Measurements from ENCODE around the gene TTC29.

The TTC29 gene

GRCh38 chr4:146945556-146946374 lies at the start of gene TTC29:
Gene TTC29 (minus strand): TSS chr4:146945864. CDS start chr4:146939895, 5,969 bp downstream.
- DNase-seq = peak; percentile 82 to 95

- no peak for DNase-seq
Observed at GRCh38 chr4:146981651-146982050, 36.0 kb upstream of the TTC29 start.

- no peak for DNase-seq
Observed at GRCh38 chr4:146978641-146979040, 33.0 kb upstream of the TTC29 start.

- DNase-seq = no peak
Observed at GRCh38 chr4:146976145-146976544, 30.5 kb upstream of the TTC29 start.

GRCh38 chr4:146975527-146975926 lies 29.9 kb upstream of the TTC29 start:
- peak; percentile 5 to 8 for DNase-seq

GRCh38 chr4:146975036-146975435 lies 29.4 kb upstream of the TTC29 start:
- no peak for DNase-seq

- DNase-seq = no peak
Observed at GRCh38 chr4:146972036-146972435, 26.4 kb upstream of the TTC29 start.

GRCh38 chr4:146969126-146969525 lies 23.5 kb upstream of the TTC29 start:
- no peak for DNase-seq

- DNase-seq = no peak
Observed at GRCh38 chr4:146960634-146961033, 15.0 kb upstream of the TTC29 start.

GRCh38 chr4:146959692-146960091 lies 14.0 kb upstream of the TTC29 start:
- no peak for DNase-seq

GRCh38 chr4:146957237-146957636 lies 11.6 kb upstream of the TTC29 start:
- DNase-seq = no peak

GRCh38 chr4:146952896-146953295 lies 7.2 kb upstream of the TTC29 start:
- DNase-seq = no peak

- DNase-seq = no peak
Observed at GRCh38 chr4:146949559-146949958, 3.9 kb upstream of the TTC29 start.

GRCh38 chr4:146943691-146944375 lies 1.8 kb downstream of the TTC29 start:
- DNase-seq = no peak

GRCh38 chr4:146932116-146932515 lies 13.5 kb downstream of the TTC29 start:
- DNase-seq = no peak

GRCh38 chr4:146930673-146931072 lies 15.0 kb downstream of the TTC29 start:
- DNase-seq = no peak

- DNase-seq = no peak
Observed at GRCh38 chr4:146927695-146928094, 18.0 kb downstream of the TTC29 start.

- peak; percentile 1 to 24 for DNase-seq
Observed at GRCh38 chr4:146916479-146917076, 29.1 kb downstream of the TTC29 start.

GRCh38 chr4:146915132-146915531 lies 30.5 kb downstream of the TTC29 start:
- DNase-seq = no peak

- DNase-seq = no peak
Observed at GRCh38 chr4:146900295-146900694, 45.4 kb downstream of the TTC29 start.

GRCh38 chr4:146890301-146890700 lies 55.4 kb downstream of the TTC29 start:
- DNase-seq = no peak

- DNase-seq = no peak
Observed at GRCh38 chr4:146883070-146883469, 62.6 kb downstream of the TTC29 start.

- DNase-seq = no peak
Observed at GRCh38 chr4:146857298-146857697, 88.4 kb downstream of the TTC29 start.

GRCh38 chr4:146855761-146856160 lies 89.9 kb downstream of the TTC29 start:
- no peak for DNase-seq

All from NCI-H526 (cell line).